ENCODE measurements around the gene SCMH1.
"Not testable (repeated sequence)": the region's sequence is repeated elsewhere in the genome, so short reads cannot be mapped to it uniquely, and the experiment has no call there.

Gene SCMH1

GRCh38 chr1:41241749-41242341 is at the start of gene SCMH1:
TSS of gene SCMH1 (minus strand) at chr1:41242306. CDS start at chr1:41186133, 56,173 bp downstream.
- DNase-seq (ENCODE audit: low read depth) = no peak

- DNase-seq (ENCODE audit: low read depth) = no peak
These were observed 49.1 kb upstream of the SCMH1 start for GRCh38 chr1:41291195-41291594.

- DNase-seq (ENCODE audit: low read depth) = no peak
These were observed 47.1 kb upstream of the SCMH1 start for GRCh38 chr1:41289196-41289595.

GRCh38 chr1:41286992-41287391 is 44.9 kb upstream of the SCMH1 start:
- no peak for DNase-seq (ENCODE audit: low read depth)

GRCh38 chr1:41286486-41286885 is 44.4 kb upstream of the SCMH1 start:
- no peak for DNase-seq (ENCODE audit: low read depth)

GRCh38 chr1:41285818-41286217 is 43.7 kb upstream of the SCMH1 start:
- no peak for DNase-seq (ENCODE audit: low read depth)

- no peak for DNase-seq (ENCODE audit: low read depth)
These were observed 42.0 kb upstream of the SCMH1 start for GRCh38 chr1:41284121-41284520.

GRCh38 chr1:41282679-41283317 is 40.7 kb upstream of the SCMH1 start:
- DNase-seq (ENCODE audit: low read depth) = no peak

GRCh38 chr1:41281334-41281733 is 39.2 kb upstream of the SCMH1 start:
- DNase-seq (ENCODE audit: low read depth) = no peak

- no peak for DNase-seq (ENCODE audit: low read depth)
These were observed 38.3 kb upstream of the SCMH1 start for GRCh38 chr1:41280202-41281032.

- no peak for DNase-seq (ENCODE audit: low read depth)
These were observed 36.0 kb upstream of the SCMH1 start for GRCh38 chr1:41278076-41278475.

GRCh38 chr1:41277371-41277975 is 35.4 kb upstream of the SCMH1 start:
- DNase-seq (ENCODE audit: low read depth) = no peak

- no peak for DNase-seq (ENCODE audit: low read depth)
These were observed 33.7 kb upstream of the SCMH1 start for GRCh38 chr1:41275831-41276230.

- no peak for DNase-seq (ENCODE audit: low read depth)
These were observed 32.8 kb upstream of the SCMH1 start for GRCh38 chr1:41274752-41275545.

GRCh38 chr1:41272601-41273000 is 30.5 kb upstream of the SCMH1 start:
- no peak for DNase-seq (ENCODE audit: low read depth)

GRCh38 chr1:41268154-41268770 is 26.2 kb upstream of the SCMH1 start:
- DNase-seq (ENCODE audit: low read depth) = peak; percentile 18

- DNase-seq (ENCODE audit: low read depth) = no peak
These were observed 20.0 kb upstream of the SCMH1 start for GRCh38 chr1:41261926-41262618.

- no peak for DNase-seq (ENCODE audit: low read depth)
These were observed 18.7 kb upstream of the SCMH1 start for GRCh38 chr1:41260768-41261167.

- DNase-seq (ENCODE audit: low read depth) = no peak
These were observed 17.1 kb upstream of the SCMH1 start for GRCh38 chr1:41259221-41259620.

GRCh38 chr1:41255978-41256377 is 13.9 kb upstream of the SCMH1 start:
- DNase-seq (ENCODE audit: low read depth) = no peak

GRCh38 chr1:41251120-41251519 is 9.0 kb upstream of the SCMH1 start:
- not testable (repeated sequence) for DNase-seq (ENCODE audit: low read depth)
